ENCODE measurements around the gene ZNF784. TPM values are rescaled to one million over a fixed set of nuclear protein-coding genes. Genes with fewer than 3 reads are reported as not detected.

Gene ZNF784
- total and polyA plus RNA-seq, 2 of the 13 experiments (the other 11 are each of a cell fraction or from before 2014, with no cell fraction given): 4.1 to 4.2 TPM

GRCh38 chr19:55653651-55654322, 29.4 kb upstream of the ZNF784 start (continued):
- TF ChIP-seq LCORL (IDR thresholded peaks at IDR 0.05) (no peak), LCORL (CRISPR knock-in tag; IDR thresholded peaks at IDR 0.05) (peak; percentile 75; the same call in 1 of the 2 replicates), NFKBIZ (CRISPR knock-in tag; IDR thresholded peaks at IDR 0.05) (no peak), ZUFSP (CRISPR knock-in tag; IDR thresholded peaks at IDR 0.05; ENCODE audit: borderline replicate concordance) (no peak), HNRNPUL1 (IDR thresholded peaks at IDR 0.05; ENCODE audit: low read depth, low read length) (no peak), NFE2L2 (IDR thresholded peaks at IDR 0.05; ENCODE audit: low read length) (no peak), SOX13 (IDR thresholded peaks at IDR 0.05) (no peak), SOX13 (CRISPR knock-in tag; conservative IDR thresholded peaks at IDR 0.05 in 1 of 2, IDR thresholded peaks at IDR 0.05 in 1 of 2) (peak in 1 of 2 experiments; percentile 18; a peak in 1 of 4 replicates), MEIS1 (CRISPR knock-in tag; IDR thresholded peaks at IDR 0.05; ENCODE audit: borderline replicate concordance) (no peak; the same call in 1 of the 2 replicates), GLMP (CRISPR knock-in tag; IDR thresholded peaks at IDR 0.05; ENCODE audit: borderline replicate concordance) (no peak), ISX (CRISPR knock-in tag; conservative IDR thresholded peaks at IDR 0.05) (no peak), NR2F2 (IDR thresholded peaks at IDR 0.05; ENCODE audit: borderline replicate concordance, low read depth) (no peak), SIX1 (CRISPR knock-in tag; IDR thresholded peaks at IDR 0.05; ENCODE audit: borderline replicate concordance) (peak; percentile 67; the same call in 1 of the 2 replicates), ZSCAN12 (CRISPR knock-in tag; IDR thresholded peaks at IDR 0.05) (no peak), IRF9 (CRISPR knock-in tag; IDR thresholded peaks at IDR 0.05; ENCODE audit: borderline replicate concordance) (peak; percentile 45; the same call in 1 of the 2 replicates), ZBTB21 (CRISPR knock-in tag; IDR thresholded peaks at IDR 0.05) (no peak), TSC22D2 (CRISPR knock-in tag; IDR thresholded peaks at IDR 0.05; ENCODE audit: borderline replicate concordance) (no peak), DPF2 (CRISPR knock-in tag; IDR thresholded peaks at IDR 0.05; ENCODE audit: borderline replicate concordance, low read depth) (no peak), HMG20A (CRISPR knock-in tag; IDR thresholded peaks at IDR 0.05; ENCODE audit: borderline replicate concordance) (no peak), SP2 (CRISPR knock-in tag; IDR thresholded peaks at IDR 0.05) (no peak), ARNT (IDR thresholded peaks at IDR 0.05) (no peak), ZNF740 (CRISPR knock-in tag; IDR thresholded peaks at IDR 0.05) (0 out of 2 replicates have a peak, but pooled peaks have one; percentile 8), CTCF (CRISPR knock-in tag; IDR thresholded peaks at IDR 0.05) (peak; percentile 99), ZMAT5 (CRISPR knock-in tag; IDR thresholded peaks at IDR 0.05; ENCODE audit: borderline replicate concordance, low read depth) (no peak), ZNF256 (CRISPR knock-in tag; conservative IDR thresholded peaks at IDR 0.05) (no peak)

Data from HepG2 (cell line).